Esophagus squamous epithelium (tissue), 5 donors: ENCODE measurements around the gene CPXM1. TPM values are rescaled to one million over a fixed set of nuclear protein-coding genes. Genes with fewer than 3 reads are reported as not detected.

Experiments
- DNase-seq: peaks from one replicate; lab custom pipeline; 2025; lab: John Stamatoyannopoulos, UW
- H3K27ac ChIP-seq, 4 donors: fragments of 200-600 bp; sonication (generic); one replicate each; pipeline ENCODE4 v1.5.1; 2016 to 2019; ENCODE audit warnings: mild to moderate bottlenecking in 1 of 4
- H3K27me3 ChIP-seq, 4 donors: fragments of 200-600 bp; sonication (generic); 1 replicate in 3 of 4; 2 replicates in 1 of 4; pipeline versions ENCODE4 v1.5.1 to v1.6.0; 2017 to 2021; ENCODE audit warnings: antibody characterized with exemption in 1 of 4
- H3K36me3 ChIP-seq, 3 donors: fragments of 200-600 bp; sonication (generic); one replicate each; pipeline ENCODE4 v1.5.1; 2016 to 2019
- H3K4me1 ChIP-seq, 3 donors: fragments of 200-600 bp; sonication (generic); one replicate each; pipeline ENCODE4 v1.5.1; 2017 to 2019
- H3K4me3 ChIP-seq, 4 donors: fragments of 200-600 bp; sonication (generic); 1 replicate in 3 of 4; 2 replicates in 1 of 4; pipeline ENCODE4 v1.5.1; 2016 to 2019; ENCODE audit warnings: mild to moderate bottlenecking in 2 of 4, moderate library complexity in 1 of 4
- H3K9me3 ChIP-seq, 3 donors: fragments of 200-600 bp; sonication (generic); one replicate each; pipeline ENCODE4 v1.5.1; 2016 to 2019
- POLR2A ChIP-seq, 4 donors: fragments of 450-650 bp; IDR thresholded peaks; one replicate each; pipeline ENCODE4 v1.6.1; 2017; ENCODE audit warnings: antibody characterized with exemption in 4 of 4, mild to moderate bottlenecking in 4 of 4, moderate library complexity in 3 of 4
- WGBS, 2 donors: methylation state at CpG; one replicate each; pipeline ENCODE4 v1.1.5; 2018; 5-methylcytosine and 5-hydroxymethylcytosine counted together
- intact Hi-C: fragments of 100-400 bp; cut with DNase I; formaldehyde crosslinking; loops from one replicate; pipeline ENCODE4 v1.15.0; 2022
- total RNA-seq, 4 donors: library from RNA; depleted of rRNA; stranded (reverse); fragments of >200 nt; gene quantifications; one replicate each; pipeline ENCODE4 v1.1.0, GENCODE V29; 2016
- TF ChIP-seq, protein P1 (sequence below), 6 experiments: fragments of 450-650 bp in 4 of 6; fragments of 200-600 bp in 2 of 6; sonication (generic) in 2 of 6; IDR thresholded peaks; one replicate each; pipeline ENCODE4 v1.5.1; 2016 to 2019; ENCODE audit warnings: antibody characterized with exemption in 6 of 6, mild to moderate bottlenecking in 4 of 6, moderate library complexity in 4 of 6
- donor health status: DM: yes; HTN: yes; CAD: no.

The CPXM1 gene
- total RNA-seq, 4 donors from 2014 or later, result 0.15 to 3.8 (median 0.93) TPM

DNA sequence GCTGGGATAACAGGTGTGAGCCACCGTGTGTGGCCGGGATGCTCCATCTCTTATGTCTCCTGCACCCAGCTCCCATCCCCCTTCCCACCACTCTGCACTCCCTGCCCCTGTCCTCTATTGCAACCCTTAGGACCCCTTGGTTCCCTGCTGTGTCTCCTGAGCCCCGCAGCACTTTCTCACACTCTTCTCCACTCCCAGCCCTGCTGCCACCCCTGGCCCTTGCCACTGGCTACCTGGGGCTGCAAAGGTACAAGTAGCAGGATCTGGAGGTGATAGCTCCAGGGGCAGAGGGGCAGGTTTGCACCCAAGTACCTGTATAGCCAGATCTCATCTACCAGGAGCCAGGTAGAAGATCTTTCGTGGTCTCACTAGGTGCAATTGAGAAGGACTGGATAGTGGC is 6.6 kb upstream of the CPXM1 start:
- intact Hi-C loops, result no loop called here
- peaks cover 8 to 95% (median 12%) of the 10 kb centered on the region in 4 donors for H3K27me3 ChIP-seq
- H3K4me1 ChIP-seq, result peaks cover 0 to 10% (median 0%) of the 10 kb centered on the region in 3 donors
- no peak overlapping the region for H3K27ac ChIP-seq
- DNase-seq, result no peak
- peaks cover 0 to 5% (median 0%) of the 10 kb centered on the region in 3 donors for H3K9me3 ChIP-seq
- WGBS, 2 donors, result 74 to 79% methylated on average over 4 of the region's 4 CpGs
- H3K4me3 ChIP-seq, result no peak overlapping the region
- TF ChIP-seq, protein P1, sequence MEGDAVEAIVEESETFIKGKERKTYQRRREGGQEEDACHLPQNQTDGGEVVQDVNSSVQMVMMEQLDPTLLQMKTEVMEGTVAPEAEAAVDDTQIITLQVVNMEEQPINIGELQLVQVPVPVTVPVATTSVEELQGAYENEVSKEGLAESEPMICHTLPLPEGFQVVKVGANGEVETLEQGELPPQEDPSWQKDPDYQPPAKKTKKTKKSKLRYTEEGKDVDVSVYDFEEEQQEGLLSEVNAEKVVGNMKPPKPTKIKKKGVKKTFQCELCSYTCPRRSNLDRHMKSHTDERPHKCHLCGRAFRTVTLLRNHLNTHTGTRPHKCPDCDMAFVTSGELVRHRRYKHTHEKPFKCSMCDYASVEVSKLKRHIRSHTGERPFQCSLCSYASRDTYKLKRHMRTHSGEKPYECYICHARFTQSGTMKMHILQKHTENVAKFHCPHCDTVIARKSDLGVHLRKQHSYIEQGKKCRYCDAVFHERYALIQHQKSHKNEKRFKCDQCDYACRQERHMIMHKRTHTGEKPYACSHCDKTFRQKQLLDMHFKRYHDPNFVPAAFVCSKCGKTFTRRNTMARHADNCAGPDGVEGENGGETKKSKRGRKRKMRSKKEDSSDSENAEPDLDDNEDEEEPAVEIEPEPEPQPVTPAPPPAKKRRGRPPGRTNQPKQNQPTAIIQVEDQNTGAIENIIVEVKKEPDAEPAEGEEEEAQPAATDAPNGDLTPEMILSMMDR (IDR thresholded peaks at IDR 0.05), result no peak
- no peak for TF ChIP-seq POLR2A (IDR thresholded peaks at IDR 0.05)
- no peaks in the 10 kb centered on the region for H3K36me3 ChIP-seq

DNA sequence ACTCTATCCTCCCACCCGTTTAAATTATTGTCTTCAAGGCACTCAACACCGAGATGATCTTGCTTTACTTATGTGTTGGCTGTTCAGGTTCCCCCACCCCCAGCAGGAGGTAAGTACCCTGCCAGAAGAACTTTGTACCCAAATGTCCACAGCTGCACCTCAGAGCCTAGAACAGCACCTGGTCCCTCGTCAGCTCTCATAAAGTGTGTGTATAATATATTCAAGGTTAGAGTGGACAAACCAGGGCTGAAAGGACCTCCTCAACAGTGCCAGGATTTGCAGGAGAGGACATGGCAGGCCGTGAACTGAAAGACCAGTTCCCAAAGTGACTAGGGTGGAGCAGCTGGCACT is 5.9 kb upstream of the CPXM1 start:
- H3K27me3 ChIP-seq, result peaks cover 8 to 95% (median 12%) of the 10 kb centered on the region in 4 donors
- peaks cover 0 to 16% (median 0%) of the 10 kb centered on the region in 3 donors for H3K4me1 ChIP-seq
- TF ChIP-seq POLR2A (IDR thresholded peaks at IDR 0.05), result no peak
- TF ChIP-seq, protein P1 (IDR thresholded peaks at IDR 0.05), result no peak
- no peak overlapping the region for H3K27ac ChIP-seq
- H3K4me3 ChIP-seq, result no peak overlapping the region
- intact Hi-C loops, result no loop called here
- no peak for DNase-seq
- H3K36me3 ChIP-seq, result no peaks in the 10 kb centered on the region
- H3K9me3 ChIP-seq, result no peaks in the 10 kb centered on the region
- 28 to 30% methylated on average over 4 of the region's 4 CpGs for WGBS, 2 donors

DNA sequence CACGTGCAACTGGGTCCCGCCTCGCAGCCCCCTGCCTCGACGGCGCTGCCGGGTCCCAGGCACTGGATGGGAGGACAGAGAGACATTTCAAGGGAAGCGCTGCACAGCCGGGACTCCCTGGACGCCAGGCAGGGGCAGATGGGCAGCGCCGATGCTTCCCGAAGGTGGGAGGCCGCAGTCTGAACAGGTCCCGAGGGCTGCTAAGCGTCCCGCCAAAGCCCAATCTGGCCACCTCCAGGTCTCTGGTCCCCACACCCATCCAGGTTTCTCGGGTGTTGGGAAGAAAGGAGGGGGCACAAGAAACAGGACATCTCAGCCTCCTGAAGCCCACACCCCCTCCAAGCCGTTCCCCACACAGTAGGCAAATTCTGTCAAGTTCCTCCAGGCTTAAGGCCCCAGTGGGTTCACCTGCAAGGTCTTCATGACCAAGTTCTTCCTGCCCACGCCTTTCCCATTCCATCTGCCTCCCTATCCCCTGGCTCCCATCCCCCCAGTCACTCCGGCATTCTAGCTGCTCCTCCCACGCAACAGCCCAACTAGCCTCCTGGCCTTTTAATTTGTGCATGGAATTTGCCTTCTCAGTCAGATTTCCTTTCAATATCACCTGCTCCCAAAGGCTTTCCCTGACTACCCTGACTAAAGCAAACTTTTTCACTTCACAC is 5.4 kb upstream of the CPXM1 start:
- no peaks in the 10 kb centered on the region for H3K9me3 ChIP-seq
- DNase-seq, result no peak
- H3K4me1 ChIP-seq, result peaks cover 0 to 21% (median 1%) of the 10 kb centered on the region in 3 donors
- no peak for TF ChIP-seq POLR2A (IDR thresholded peaks at IDR 0.05)
- TF ChIP-seq, protein P1 (IDR thresholded peaks at IDR 0.05), result no peak
- H3K27me3 ChIP-seq, result peaks cover 8 to 95% (median 13%) of the 10 kb centered on the region in 4 donors
- no peak overlapping the region for H3K27ac ChIP-seq
- intact Hi-C loops, result no loop called here
- WGBS, 2 donors, result 33 to 45% methylated on average over 12 to 14 of the region's 22 CpGs
- H3K4me3 ChIP-seq, result no peak overlapping the region
- H3K36me3 ChIP-seq, result no peaks in the 10 kb centered on the region

DNA sequence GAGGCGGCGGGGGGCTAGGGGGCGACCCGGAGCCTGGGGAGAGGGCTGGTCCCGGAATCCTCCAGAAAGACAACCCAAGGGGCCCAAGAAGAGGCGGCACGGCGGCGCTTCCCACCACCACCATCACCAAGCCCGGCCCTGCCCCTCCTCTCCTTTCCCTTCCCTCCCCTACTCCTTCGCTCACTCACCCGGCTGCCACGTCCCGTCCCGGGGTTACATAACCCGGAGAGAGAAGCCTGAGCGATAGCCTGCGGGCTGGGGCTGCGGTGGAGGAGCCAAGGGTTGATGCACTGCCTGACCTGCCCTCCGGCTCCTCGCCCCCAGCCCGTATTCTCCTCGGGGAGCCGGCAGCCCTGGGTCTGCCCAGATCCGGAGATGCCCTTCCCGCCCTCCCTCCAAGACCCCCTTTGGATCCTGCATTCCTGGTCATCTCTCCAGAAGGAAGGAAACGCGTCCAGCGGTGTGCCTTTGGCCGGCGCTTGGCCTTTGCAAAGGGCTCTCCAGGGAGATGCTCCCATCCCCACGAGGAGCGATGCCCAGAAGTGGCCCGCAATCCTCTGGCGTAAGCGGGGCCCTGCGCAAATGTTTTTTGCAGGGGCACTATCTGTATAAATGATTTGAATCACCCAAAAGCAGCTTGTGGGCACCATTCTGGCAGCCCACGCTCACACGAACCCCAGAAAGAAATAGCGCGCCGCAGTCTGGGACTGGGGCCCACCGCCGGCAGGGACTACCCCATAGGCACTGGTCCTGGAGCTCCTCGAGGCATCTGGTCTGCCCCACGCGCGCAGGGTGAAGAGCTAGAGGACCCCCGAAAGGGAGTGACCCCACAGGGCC is 4.6 kb upstream of the CPXM1 start:
- WGBS, 2 donors, result 14 to 29% methylated on average over 15 to 23 of the region's 49 CpGs

More for the DNA sequence above, 4.6 kb upstream of the CPXM1 start:
- Histone ChIP-seq H3K4me3 (no peak overlapping the region), H3K36me3 (no peaks in the 10 kb centered on the region), H3K4me1 (peaks cover 5 to 28% (median 9%) of the 10 kb centered on the region in 3 donors), H3K27ac (no peak overlapping the region), H3K9me3 (no peaks in the 10 kb centered on the region), H3K27me3 (peaks cover 8 to 95% (median 18%) of the 10 kb centered on the region in 4 donors)
- TF ChIP-seq, protein P1 (IDR thresholded peaks at IDR 0.05), result no peak
- TF ChIP-seq POLR2A (IDR thresholded peaks at IDR 0.05), result no peak
- no peak for DNase-seq
- intact Hi-C loops, result no loop called here
